ENCODE results near the gene DMRTA1. TPM values are rescaled to one million over a fixed set of nuclear protein-coding genes. Genes with fewer than 3 reads are reported as not detected.
A peak's percentile ranks its signal among the peaks of the same experiment; 100 is the strongest.
"Not testable (repeated sequence)": the region's sequence is repeated elsewhere in the genome, so short reads cannot be mapped to it uniquely, and the experiment has no call there.

The DMRTA1 gene
- not detected for polyA plus RNA-seq

GRCh38 chr9:22446589-22446949 is at the start of gene DMRTA1:
Gene DMRTA1 (plus strand): TSS chr9:22446824. CDS start chr9:22447066, 242 bp downstream.
- no peak for DNase-seq
- Mint-ChIP-seq H3K4me3 (peak within 1 kb of the TSS in 3 of 5 donors; percentile 8 to 36 (median 8)), H3K4me1 (no peaks in the 10 kb centered on the region)

GRCh38 chr9:22401671-22402070 is 45.0 kb upstream of the DMRTA1 start:
- Mint-ChIP-seq H3K4me3 (no peak overlapping the region), H3K4me1 (no peaks in the 10 kb centered on the region), H3K27me3 (ENCODE audit: low read depth in 3 of 3) (peaks cover 0 to 6% (median 2%) of the 10 kb centered on the region in 3 donors), H3K27ac (no peak overlapping the region), H3K36me3 (no peaks in the 10 kb centered on the region), H3K9me3 (peaks cover 0 to 6% (median 2%) of the 10 kb centered on the region in 6 donors)
- DNase-seq: no peak

More at GRCh38 chr9:22446589-22446949, at the start of gene DMRTA1:
- Mint-ChIP-seq H3K9me3 (peaks cover 0 to 13% (median 4%) of the 10 kb centered on the region in 6 donors), H3K36me3 (no peaks in the 10 kb centered on the region), H3K27me3 (ENCODE audit: low read depth in 3 of 3) (peaks cover 3 to 15% (median 10%) of the 10 kb centered on the region in 3 donors), H3K27ac (no peak within 1 kb of the TSS)

- Mint-ChIP-seq H3K27ac (no peak overlapping the region), H3K4me1 (no peaks in the 10 kb centered on the region), H3K4me3 (no peak overlapping the region), H3K27me3 (ENCODE audit: low read depth in 3 of 3) (peaks cover 0 to 5% (median 3%) of the 10 kb centered on the region in 3 donors), H3K36me3 (no peaks in the 10 kb centered on the region), H3K9me3 (peaks cover 4 to 8% (median 6%) of the 10 kb centered on the region in 6 donors)
- no peak for DNase-seq
Measured at GRCh38 chr9:22405869-22406659, 40.6 kb upstream of the DMRTA1 start.

GRCh38 chr9:22413884-22414283 is 32.7 kb upstream of the DMRTA1 start:
- H3K9me3 Mint-ChIP-seq: peaks cover 0 to 10% (median 4%) of the 10 kb centered on the region in 6 donors
- H3K27ac Mint-ChIP-seq: no peak overlapping the region
- no peaks in the 10 kb centered on the region for H3K4me1 Mint-ChIP-seq
- DNase-seq: no peak
- no peaks in the 10 kb centered on the region for H3K36me3 Mint-ChIP-seq
- no peak overlapping the region for H3K4me3 Mint-ChIP-seq
- H3K27me3 Mint-ChIP-seq (ENCODE audit: low read depth in 3 of 3): peaks cover 0 to 3% (median 0%) of the 10 kb centered on the region in 3 donors

- DNase-seq: no peak
- Mint-ChIP-seq H3K4me3 (no peak overlapping the region), H3K27ac (no peak overlapping the region), H3K27me3 (ENCODE audit: low read depth in 3 of 3) (no peaks in the 10 kb centered on the region), H3K4me1 (no peaks in the 10 kb centered on the region), H3K9me3 (peaks cover 0 to 10% (median under 1%) of the 10 kb centered on the region in 6 donors), H3K36me3 (no peaks in the 10 kb centered on the region)
Measured at GRCh38 chr9:22415941-22416691, 30.5 kb upstream of the DMRTA1 start.

GRCh38 chr9:22416692-22417060 is 29.9 kb upstream of the DMRTA1 start:
- H3K9me3 Mint-ChIP-seq: peaks cover 0 to 10% (median 2%) of the 10 kb centered on the region in 6 donors
- DNase-seq: no peak
- H3K4me3 Mint-ChIP-seq: no peak overlapping the region
- no peaks in the 10 kb centered on the region for H3K4me1 Mint-ChIP-seq
- no peaks in the 10 kb centered on the region for H3K27me3 Mint-ChIP-seq (ENCODE audit: low read depth in 3 of 3)
- H3K27ac Mint-ChIP-seq: no peak overlapping the region
- no peaks in the 10 kb centered on the region for H3K36me3 Mint-ChIP-seq

- H3K4me1 Mint-ChIP-seq: no peaks in the 10 kb centered on the region
- H3K9me3 Mint-ChIP-seq: peaks cover 0 to 15% (median 2%) of the 10 kb centered on the region in 6 donors
- H3K36me3 Mint-ChIP-seq: no peaks in the 10 kb centered on the region
- H3K4me3 Mint-ChIP-seq: no peak overlapping the region
- no peak for DNase-seq
- H3K27me3 Mint-ChIP-seq (ENCODE audit: low read depth in 3 of 3): no peaks in the 10 kb centered on the region
- no peak overlapping the region for H3K27ac Mint-ChIP-seq
Measured at GRCh38 chr9:22423566-22423965, 23.1 kb upstream of the DMRTA1 start.

- no peak overlapping the region for H3K27ac Mint-ChIP-seq
- H3K9me3 Mint-ChIP-seq: peaks cover 0 to 15% (median 2%) of the 10 kb centered on the region in 6 donors
Measured at GRCh38 chr9:22424616-22425015, 22.0 kb upstream of the DMRTA1 start.

GRCh38 chr9:22425551-22425950 is 21.1 kb upstream of the DMRTA1 start:
- DNase-seq: no peak
- H3K27me3 Mint-ChIP-seq (ENCODE audit: low read depth in 3 of 3): no peaks in the 10 kb centered on the region
- no peak overlapping the region for H3K27ac Mint-ChIP-seq
- H3K9me3 Mint-ChIP-seq: peaks cover 0 to 15% (median 2%) of the 10 kb centered on the region in 6 donors
- H3K36me3 Mint-ChIP-seq: no peaks in the 10 kb centered on the region
- H3K4me1 Mint-ChIP-seq: no peaks in the 10 kb centered on the region
- no peak overlapping the region for H3K4me3 Mint-ChIP-seq

More at GRCh38 chr9:22424616-22425015, 22.0 kb upstream of the DMRTA1 start:
- H3K36me3 Mint-ChIP-seq: no peaks in the 10 kb centered on the region
- H3K4me3 Mint-ChIP-seq: no peak overlapping the region
- H3K4me1 Mint-ChIP-seq: no peaks in the 10 kb centered on the region
- H3K27me3 Mint-ChIP-seq (ENCODE audit: low read depth in 3 of 3): no peaks in the 10 kb centered on the region
- no peak for DNase-seq

- H3K27ac Mint-ChIP-seq: no peak overlapping the region
- H3K9me3 Mint-ChIP-seq: peaks cover 0 to 11% (median 1%) of the 10 kb centered on the region in 6 donors
- no peak overlapping the region for H3K4me3 Mint-ChIP-seq
- no peaks in the 10 kb centered on the region for H3K4me1 Mint-ChIP-seq
- H3K27me3 Mint-ChIP-seq (ENCODE audit: low read depth in 3 of 3): no peaks in the 10 kb centered on the region
- no peak for DNase-seq
- H3K36me3 Mint-ChIP-seq: no peaks in the 10 kb centered on the region
Measured at GRCh38 chr9:22427226-22427880, 19.3 kb upstream of the DMRTA1 start.

GRCh38 chr9:22433691-22434090 is 12.9 kb upstream of the DMRTA1 start:
- no peak for DNase-seq
- no peaks in the 10 kb centered on the region for H3K36me3 Mint-ChIP-seq
- H3K4me1 Mint-ChIP-seq: no peaks in the 10 kb centered on the region
- H3K27me3 Mint-ChIP-seq (ENCODE audit: low read depth in 3 of 3): no peaks in the 10 kb centered on the region
- no peak overlapping the region for H3K4me3 Mint-ChIP-seq
- H3K9me3 Mint-ChIP-seq: peaks cover 0 to 6% (median 1%) of the 10 kb centered on the region in 6 donors
- H3K27ac Mint-ChIP-seq: no peak overlapping the region

- not testable (repeated sequence) for H3K4me1 Mint-ChIP-seq; H3K36me3 Mint-ChIP-seq; DNase-seq; H3K27ac Mint-ChIP-seq; H3K4me3 Mint-ChIP-seq; H3K27me3 Mint-ChIP-seq (ENCODE audit: low read depth in 3 of 3)
- peaks cover 0 to 13% (median 3%) of the 10 kb centered on the region in 6 donors for H3K9me3 Mint-ChIP-seq
Measured at GRCh38 chr9:22435252-22435651, 11.4 kb upstream of the DMRTA1 start.

GRCh38 chr9:22437461-22438067 is 9.1 kb upstream of the DMRTA1 start:
- DNase-seq; H3K27ac Mint-ChIP-seq; H3K4me3 Mint-ChIP-seq; H3K36me3 Mint-ChIP-seq; H3K27me3 Mint-ChIP-seq (ENCODE audit: low read depth in 3 of 3); H3K4me1 Mint-ChIP-seq: not testable (repeated sequence)
- peaks cover 0 to 13% (median 3%) of the 10 kb centered on the region in 6 donors for H3K9me3 Mint-ChIP-seq

All from immature natural killer cell (primary cell).